Caco-2 (cell line): ENCODE results near the gene EXOC2. TPM values are rescaled to one million over a fixed set of nuclear protein-coding genes. Genes with fewer than 3 reads are reported as not detected.

Source experiments
- BruUV-seq: library from RNA; stranded (reverse); fragments of 400-500 nt; replicated peaks from 2 replicates; lab custom pipeline; 2021; lab: Mats Ljungman, UMichigan
- CTCF ChIA-PET: fragments of 300-600 bp; sonication (Branson Sonifier 250); formaldehyde crosslinking; loops from one replicate; lab custom pipeline; 2022; ENCODE audit warnings: antibody characterized with exemption; lab: Charles Lee
- POLR2A ChIA-PET: fragments of 300-600 bp; sonication (Branson Sonifier 250); formaldehyde crosslinking; loops from one replicate; lab custom pipeline; 2022; ENCODE audit warnings: antibody characterized with exemption; lab: Charles Lee
- DNase-seq, 2 experiments: peaks; one replicate each; pipeline versions ENCODE4 v3.0.0 to v3.0.0-alpha.2; 2020 to 2022
- H3K27me3 ChIP-seq: replicated peaks from 2 replicates; pipeline ENCODE4 v1.6.0; 2011; ENCODE audit warnings: low read length; ENCODE audit not compliant: control insufficient read depth, insufficient read depth
- H3K36me3 ChIP-seq: 2 replicates; pipeline ENCODE4 v1.5.1; 2011; ENCODE audit warnings: low read length; ENCODE audit not compliant: control insufficient read depth, insufficient read depth
- H3K4me1 ChIP-seq: fragments of 250-450 bp; sonication (Bioruptor Pico); 2 replicates; pipeline ENCODE4 v1.5.1; 2020; ENCODE audit warnings: mild to moderate bottlenecking
- H3K4me3 ChIP-seq: 2 replicates; pipeline ENCODE4 v1.5.1; 2011; ENCODE audit warnings: low read depth, mild to moderate bottlenecking, control low read depth, low read length
- H3K9me3 ChIP-seq: fragments of 250-450 bp; sonication (Bioruptor Pico); 2 replicates; pipeline ENCODE4 v1.5.1; 2020; ENCODE audit warnings: mild to moderate bottlenecking, moderate library complexity
- H3K27ac Mint-ChIP-seq: one replicate; pipeline ENCODE4 v1.8.0; 2022; ENCODE audit warnings: mixed read lengths; ENCODE audit not compliant: unreplicated experiment
- H3K27me3 Mint-ChIP-seq: one replicate; pipeline ENCODE4 v1.8.0; 2022; ENCODE audit warnings: mixed read lengths; ENCODE audit not compliant: insufficient read depth, unreplicated experiment
- H3K36me3 Mint-ChIP-seq: one replicate; pipeline ENCODE4 v1.8.0; 2022; ENCODE audit warnings: mild to moderate bottlenecking, mixed read lengths; ENCODE audit not compliant: insufficient read depth, unreplicated experiment
- H3K4me1 Mint-ChIP-seq: one replicate; pipeline ENCODE4 v1.8.0; 2022; ENCODE audit warnings: low read depth, mixed read lengths; ENCODE audit not compliant: unreplicated experiment
- H3K4me3 Mint-ChIP-seq: one replicate; pipeline ENCODE4 v1.8.0; 2022; ENCODE audit warnings: mild to moderate bottlenecking, moderate library complexity, mixed read lengths; ENCODE audit not compliant: unreplicated experiment
- H3K9me3 Mint-ChIP-seq: one replicate; pipeline ENCODE4 v1.8.0; 2022; ENCODE audit warnings: mixed read lengths; ENCODE audit not compliant: unreplicated experiment
- CTCF ChIP-seq, 2 experiments: fragments of 200-600 bp in 1 of 2; IDR thresholded peaks; 1 replicate in 1 of 2; 2 replicates in 1 of 2; pipeline versions ENCODE4 v1.5.1 to v1.8.0; 2011 to 2022; ENCODE audit warnings: antibody characterized with exemption in 1 of 2, control low read depth in 1 of 2, inconsistent platforms in 1 of 2, low read depth in 1 of 2, low read length in 1 of 2, mild to moderate bottlenecking in 1 of 2, moderate library complexity in 1 of 2; ENCODE audit not compliant: insufficient read depth in 1 of 2, severe bottlenecking in 1 of 2, unreplicated experiment in 1 of 2
- intact Hi-C: fragments of 100-400 bp; cut with micrococcal nuclease; formaldehyde crosslinking; loops from one replicate; pipeline ENCODE4 v1.10.0; 2022; ENCODE audit not compliant: unreplicated experiment
- total RNA-seq: library from RNA; stranded (reverse); gene quantifications from 2 replicates; pipeline ENCODE4 v1.2.3, GENCODE V29; 2022

The EXOC2 gene
- total RNA-seq, 1 experiment from 2014 or later = 21.4 TPM

GRCh38 chr6:636488-636887 lies 56.5 kb downstream of the EXOC2 start:
- no peaks in the 10 kb centered on the region for H3K9me3 ChIP-seq
- intact Hi-C loops = no loop called here
- no peak overlapping the region for H3K4me3 ChIP-seq
- no peak for DNase-seq
- H3K36me3 ChIP-seq = no peaks in the 10 kb centered on the region
- H3K27me3 Mint-ChIP-seq = no peaks in the 10 kb centered on the region
- H3K4me1 ChIP-seq = no peaks in the 10 kb centered on the region
- peaks cover 9% of the 10 kb centered on the region for H3K4me1 Mint-ChIP-seq
- CTCF ChIA-PET = no interaction called here
- no peaks in the 10 kb centered on the region for H3K27me3 ChIP-seq
- POLR2A ChIA-PET = no interaction called here
- peaks cover 6% of the 10 kb centered on the region for H3K36me3 Mint-ChIP-seq
- no peak overlapping the region for H3K4me3 Mint-ChIP-seq
- H3K9me3 Mint-ChIP-seq = peaks cover 11% of the 10 kb centered on the region
- no TSS peak for BruUV-seq
- H3K27ac Mint-ChIP-seq = no peak overlapping the region
- no peak for TF ChIP-seq CTCF (IDR thresholded peaks at IDR 0.05; ENCODE audit: insufficient read depth in 1 of 2, low read depth in 1 of 2, low read length in 1 of 2, severe bottlenecking in 1 of 2, unreplicated experiment in 1 of 2)

GRCh38 chr6:635233-635632 lies 57.7 kb downstream of the EXOC2 start:
- no peaks in the 10 kb centered on the region for H3K27me3 ChIP-seq
- Mint-ChIP-seq H3K4me1 (peaks cover 8% of the 10 kb centered on the region), H3K27ac (no peak overlapping the region), H3K9me3 (no peaks in the 10 kb centered on the region), H3K4me3 (no peak overlapping the region), H3K36me3 (no peaks in the 10 kb centered on the region), H3K27me3 (no peaks in the 10 kb centered on the region)
- CTCF ChIA-PET = no interaction called here
- no peaks in the 10 kb centered on the region for H3K4me1 ChIP-seq
- POLR2A ChIA-PET = no interaction called here
- no TSS peak for BruUV-seq
- intact Hi-C loops = no loop called here
- TF ChIP-seq CTCF (IDR thresholded peaks at IDR 0.05; ENCODE audit: insufficient read depth in 1 of 2, low read depth in 1 of 2, low read length in 1 of 2, severe bottlenecking in 1 of 2, unreplicated experiment in 1 of 2) = no peak
- no peak for DNase-seq
- no peaks in the 10 kb centered on the region for H3K36me3 ChIP-seq
- no peak overlapping the region for H3K4me3 ChIP-seq
- H3K9me3 ChIP-seq = no peaks in the 10 kb centered on the region

DNA sequence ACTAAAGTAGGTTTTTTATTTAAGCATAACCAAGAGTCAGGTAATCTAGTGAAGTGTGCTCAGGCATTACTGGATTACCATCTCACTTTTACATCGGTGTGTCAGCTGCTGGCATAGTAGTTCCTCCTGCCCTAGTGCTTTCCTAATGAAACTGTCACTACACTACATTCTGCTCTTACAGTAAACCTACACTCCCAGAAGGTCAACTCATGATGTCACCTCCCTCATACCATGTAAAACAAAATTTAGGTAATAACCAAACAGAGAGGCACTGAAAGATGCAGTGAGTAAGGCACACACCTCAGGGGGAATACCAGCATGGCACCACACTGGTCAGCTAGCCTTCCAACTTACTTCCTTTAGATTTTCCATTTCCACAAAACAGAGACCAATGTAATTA lies 59.3 kb downstream of the EXOC2 start:
- Mint-ChIP-seq H3K4me3 (no peak overlapping the region), H3K27ac (no peak overlapping the region), H3K27me3 (no peaks in the 10 kb centered on the region), H3K36me3 (no peaks in the 10 kb centered on the region), H3K4me1 (no peaks in the 10 kb centered on the region), H3K9me3 (no peaks in the 10 kb centered on the region)
- H3K36me3 ChIP-seq = no peaks in the 10 kb centered on the region
- H3K4me1 ChIP-seq = no peaks in the 10 kb centered on the region
- H3K4me3 ChIP-seq = no peak overlapping the region
- H3K27me3 ChIP-seq = no peaks in the 10 kb centered on the region
- ChIA-PET CTCF (no interaction called here), POLR2A (no interaction called here)
- no TSS peak for BruUV-seq
- intact Hi-C loops = no loop called here
- H3K9me3 ChIP-seq = no peaks in the 10 kb centered on the region
- no peak for DNase-seq
- TF ChIP-seq CTCF (IDR thresholded peaks at IDR 0.05; ENCODE audit: insufficient read depth in 1 of 2, low read depth in 1 of 2, low read length in 1 of 2, severe bottlenecking in 1 of 2, unreplicated experiment in 1 of 2) = no peak
